Panc1 (cell line): ENCODE measurements around the gene POLDIP2. TPM values are rescaled to one million over a fixed set of nuclear protein-coding genes. Genes with fewer than 3 reads are reported as not detected.

Experiments used
- ATAC-seq: fragments of 200-7000 bp; cut with Tn5 transposase; 2 replicates; pipeline ENCODE4 v1.9.1; 2020; ENCODE audit warnings: mild to moderate bottlenecking, moderate library complexity
- BruUV-seq: library from RNA; stranded (reverse); fragments of 400-500 nt; replicated peaks from 2 replicates; lab custom pipeline; 2021; lab: Mats Ljungman, UMichigan
- CTCF ChIA-PET: fragments of 300-600 bp; sonication (Branson Sonifier 250); formaldehyde crosslinking; loops from one replicate; lab custom pipeline; 2022; ENCODE audit warnings: antibody characterized with exemption; lab: Charles Lee
- POLR2A ChIA-PET: fragments of 300-600 bp; sonication (Branson Sonifier 250); formaldehyde crosslinking; loops from one replicate; lab custom pipeline; 2022; ENCODE audit warnings: antibody characterized with exemption; lab: Charles Lee
- DNase-seq: peaks from one replicate; pipeline ENCODE4 v3.0.0-alpha.2; 2010; ENCODE audit warnings: low read depth, low spot score
- H3K27ac ChIP-seq: 2 replicates; pipeline ENCODE4 v1.5.1; 2011; ENCODE audit warnings: mild to moderate bottlenecking, low read length, inconsistent platforms
- H3K27me3 ChIP-seq: fragments of 200-500 bp; sonication (Bioruptor generic); 2 replicates; pipeline ENCODE4 v1.6.0; 2014; ENCODE audit warnings: low read length, inconsistent platforms; ENCODE audit not compliant: control insufficient read depth, insufficient read depth
- H3K36me3 ChIP-seq: fragments of 200-500 bp; sonication (Bioruptor generic); 2 replicates; pipeline ENCODE4 v1.5.1; 2014; ENCODE audit warnings: inconsistent platforms, mild to moderate bottlenecking, low read length, moderate library complexity; ENCODE audit not compliant: control insufficient read depth, insufficient read depth
- H3K4me1 ChIP-seq: 2 replicates; pipeline ENCODE4 v1.5.1; 2011; ENCODE audit warnings: inconsistent platforms, mild to moderate bottlenecking, low read length, moderate library complexity; ENCODE audit not compliant: control insufficient read depth, insufficient read depth
- H3K4me3 ChIP-seq, 2 experiments: 2 replicates each; pipeline ENCODE4 v1.5.1; 2011 to 2012; ENCODE audit warnings: low read depth in 2 of 2, low read length in 2 of 2, mild to moderate bottlenecking in 2 of 2, inconsistent platforms in 1 of 2, moderate library complexity in 1 of 2
- H3K9me3 ChIP-seq: fragments of 200-500 bp; sonication (Bioruptor generic); 2 replicates; pipeline ENCODE4 v1.5.1; 2014; ENCODE audit warnings: low read depth, mild to moderate bottlenecking, inconsistent platforms, low read length, moderate library complexity; ENCODE audit not compliant: control insufficient read depth, insufficient read depth
- POLR2AphosphoS5 ChIP-seq: IDR thresholded peaks from 2 replicates; pipeline ENCODE4 v1.6.1; 2012; ENCODE audit warnings: mild to moderate bottlenecking, low read depth, low read length, moderate library complexity
- REST ChIP-seq, 2 experiments: IDR thresholded peaks; 2 replicates each; pipeline ENCODE4 v1.6.1; 2011 to 2012; ENCODE audit warnings: low read depth in 2 of 2, control low read depth in 1 of 2, low read length in 1 of 2, mild to moderate bottlenecking in 1 of 2, moderate library complexity in 1 of 2; ENCODE audit not compliant: insufficient read depth in 1 of 2
- SIN3A ChIP-seq: IDR thresholded peaks from 2 replicates; pipeline ENCODE4 v1.6.1; 2012; ENCODE audit warnings: low read depth, mild to moderate bottlenecking, low read length, moderate library complexity, borderline replicate concordance; ENCODE audit not compliant: insufficient read depth
- TCF7L2 ChIP-seq: IDR thresholded peaks from 2 replicates; pipeline ENCODE4 v1.6.1; 2011; ENCODE audit warnings: mild to moderate bottlenecking, low read depth, low read length, inconsistent platforms
- in situ Hi-C: cut with HindIII; loops from 2 replicates; pipeline ENCODE4 v1.10.0; 2016; ENCODE audit warnings: low sequenced_read_pairs, low pct_unique_long_range_greater_than_20kb
- intact Hi-C: fragments of 100-400 bp; cut with micrococcal nuclease; formaldehyde crosslinking; loops from one replicate; pipeline ENCODE4 v1.10.0; 2022; ENCODE audit not compliant: unreplicated experiment
- total RNA-seq: library from RNA; stranded (reverse); gene quantifications from one replicate; pipeline ENCODE4 v1.2.1, GENCODE V29; 2021; ENCODE audit not compliant: unreplicated experiment
- TF ChIP-seq, protein P1 (sequence below): fragments of 450-650 bp; IDR thresholded peaks from 2 replicates; pipeline ENCODE4 v1.5.1; 2017; ENCODE audit warnings: mild to moderate bottlenecking

Gene POLDIP2
- total RNA-seq, 1 experiment from 2014 or later, result 175 TPM

GRCh38 chr17:28328325-28328724, 29.0 kb downstream of the POLDIP2 start:
- Histone ChIP-seq H3K27me3 (no peaks in the 10 kb centered on the region), H3K4me1 (no peaks in the 10 kb centered on the region), H3K36me3 (no peaks in the 10 kb centered on the region), H3K9me3 (no peaks in the 10 kb centered on the region), H3K4me3 (no peak overlapping the region), H3K27ac (no peak overlapping the region)
- DNase-seq (no peak), ATAC-seq (no peak)
- ChIA-PET CTCF (no interaction called here), POLR2A (interaction anchor here (0.5 kb wide), 1 partner anchor 225 kb away, joined by 3 read pairs; no protein-coding TSS in a partner anchor)
- in situ Hi-C loops, result no loop called here
- TF ChIP-seq, protein P1, sequence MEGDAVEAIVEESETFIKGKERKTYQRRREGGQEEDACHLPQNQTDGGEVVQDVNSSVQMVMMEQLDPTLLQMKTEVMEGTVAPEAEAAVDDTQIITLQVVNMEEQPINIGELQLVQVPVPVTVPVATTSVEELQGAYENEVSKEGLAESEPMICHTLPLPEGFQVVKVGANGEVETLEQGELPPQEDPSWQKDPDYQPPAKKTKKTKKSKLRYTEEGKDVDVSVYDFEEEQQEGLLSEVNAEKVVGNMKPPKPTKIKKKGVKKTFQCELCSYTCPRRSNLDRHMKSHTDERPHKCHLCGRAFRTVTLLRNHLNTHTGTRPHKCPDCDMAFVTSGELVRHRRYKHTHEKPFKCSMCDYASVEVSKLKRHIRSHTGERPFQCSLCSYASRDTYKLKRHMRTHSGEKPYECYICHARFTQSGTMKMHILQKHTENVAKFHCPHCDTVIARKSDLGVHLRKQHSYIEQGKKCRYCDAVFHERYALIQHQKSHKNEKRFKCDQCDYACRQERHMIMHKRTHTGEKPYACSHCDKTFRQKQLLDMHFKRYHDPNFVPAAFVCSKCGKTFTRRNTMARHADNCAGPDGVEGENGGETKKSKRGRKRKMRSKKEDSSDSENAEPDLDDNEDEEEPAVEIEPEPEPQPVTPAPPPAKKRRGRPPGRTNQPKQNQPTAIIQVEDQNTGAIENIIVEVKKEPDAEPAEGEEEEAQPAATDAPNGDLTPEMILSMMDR, result no peak
- TF ChIP-seq SIN3A (no peak), TCF7L2 (no peak), POLR2AphosphoS5 (no peak), REST (IDR thresholded peaks at IDR 0.05; ENCODE audit: insufficient read depth in 1 of 2, low read depth in 2 of 2, low read length in 1 of 2) (no peak)
- BruUV-seq, result no TSS peak
- intact Hi-C loops, result no loop called here

DNA sequence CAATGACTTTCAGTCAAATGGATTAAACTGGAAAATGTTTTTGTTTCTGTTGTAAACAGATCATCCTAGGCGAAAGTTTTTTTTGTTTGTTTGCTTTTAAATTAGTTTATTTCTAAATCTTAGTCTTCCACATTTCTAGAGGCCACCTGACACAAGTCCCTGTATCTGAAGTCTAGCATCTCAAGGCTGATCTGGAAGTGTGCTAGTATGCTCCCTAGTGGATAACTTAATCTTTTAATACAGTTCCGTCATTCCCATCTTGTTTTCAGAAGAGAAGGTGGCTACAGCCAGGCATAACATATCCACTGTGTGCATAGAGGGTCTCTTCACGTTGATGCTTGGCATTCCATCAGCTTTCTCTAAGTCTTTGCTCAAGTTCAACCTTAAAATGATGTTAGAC, 29.6 kb downstream of the POLDIP2 start:
- Histone ChIP-seq H3K36me3 (no peaks in the 10 kb centered on the region), H3K27me3 (no peaks in the 10 kb centered on the region), H3K9me3 (no peaks in the 10 kb centered on the region), H3K27ac (no peak overlapping the region), H3K4me3 (no peak overlapping the region), H3K4me1 (no peaks in the 10 kb centered on the region)
- intact Hi-C loops, result no loop called here
- in situ Hi-C loops, result no loop called here
- POLR2A ChIA-PET, result no interaction called here
- no TSS peak for BruUV-seq
- peak; percentile 63; the same call in 1 of the 2 replicates for ATAC-seq
- no peak for DNase-seq
- CTCF ChIA-PET, result no interaction called here
- TF ChIP-seq POLR2AphosphoS5 (no peak), SIN3A (no peak), TCF7L2 (no peak)
- TF ChIP-seq, protein P1, result peak; percentile 28; the same call in 1 of the 2 replicates
